ENCODE data around the gene HIVEP3.

HIVEP3 gene

DNA sequence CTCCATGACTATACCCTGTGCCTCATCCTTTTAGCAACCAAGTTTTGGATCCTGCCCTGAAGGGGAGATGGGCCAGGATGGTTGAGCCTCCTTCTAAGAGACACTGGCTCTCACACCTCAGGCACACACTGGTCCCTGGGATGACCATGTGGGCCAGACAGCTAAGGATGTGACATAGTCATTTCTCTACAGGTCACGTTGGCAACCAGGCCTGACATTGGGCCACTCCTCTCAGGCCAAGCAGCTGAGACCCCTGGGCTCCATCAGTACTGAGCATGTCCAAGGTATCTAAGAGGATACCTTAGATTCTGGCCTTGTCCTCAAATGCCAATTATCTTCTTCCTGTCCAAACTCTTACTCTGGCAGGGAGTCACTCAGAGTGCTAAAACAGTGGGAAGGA is 238.7 kb downstream of the HIVEP3 start:
- Histone ChIP-seq H3K36me3 (ENCODE audit: insufficient read depth, low read length) (no peaks in the 10 kb centered on the region), H3K4me3 (no peak overlapping the region), H3K9me3 (ENCODE audit: low read depth, low read length) (no peaks in the 10 kb centered on the region), H3K9ac (ENCODE audit: insufficient read length) (no peak overlapping the region), H3K27ac (no peak overlapping the region)
- DNase-seq (ENCODE audit: low read depth, low spot score): no peak
- no peak for TF ChIP-seq FOXP2 (optimal IDR thresholded peaks at IDR 0.05; ENCODE audit: control extremely low read depth, extremely low read length, insufficient read depth)
- no peak for TF ChIP-seq POLR2AphosphoS5 (IDR thresholded peaks at IDR 0.05; ENCODE audit: borderline replicate concordance, low read depth, low read length)
- TF ChIP-seq EZH2 (IDR thresholded peaks at IDR 0.05): no peak

DNA sequence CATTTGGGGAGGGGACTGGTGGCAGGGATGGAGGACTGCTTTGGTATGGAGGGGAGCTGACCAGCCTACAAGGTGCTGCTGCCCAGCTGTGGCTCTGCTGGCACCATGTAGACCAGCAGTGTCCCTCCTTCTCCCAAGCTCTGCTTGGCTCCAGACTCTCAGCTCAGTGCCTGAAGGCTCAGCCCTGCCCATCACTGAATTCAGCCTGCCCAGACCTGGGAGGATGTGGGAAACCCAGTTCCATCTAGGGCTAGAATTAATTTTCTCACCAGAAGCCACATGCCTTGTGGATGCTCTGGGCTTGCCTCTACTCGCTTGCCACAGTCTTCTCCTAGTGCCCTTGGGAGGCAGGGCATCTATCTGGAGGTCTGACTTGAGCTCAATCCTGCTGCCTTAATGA is 239.2 kb downstream of the HIVEP3 start:
- Histone ChIP-seq H3K36me3 (ENCODE audit: insufficient read depth, low read length) (no peaks in the 10 kb centered on the region), H3K9ac (ENCODE audit: insufficient read length) (no peak overlapping the region), H3K9me3 (ENCODE audit: low read depth, low read length) (no peaks in the 10 kb centered on the region), H3K27ac (no peak overlapping the region), H3K4me3 (no peak overlapping the region)
- TF ChIP-seq FOXP2 (optimal IDR thresholded peaks at IDR 0.05; ENCODE audit: control extremely low read depth, extremely low read length, insufficient read depth) (no peak), POLR2AphosphoS5 (IDR thresholded peaks at IDR 0.05; ENCODE audit: borderline replicate concordance, low read depth, low read length) (no peak), EZH2 (IDR thresholded peaks at IDR 0.05) (no peak)
- no peak for DNase-seq (ENCODE audit: low read depth, low spot score)

DNA sequence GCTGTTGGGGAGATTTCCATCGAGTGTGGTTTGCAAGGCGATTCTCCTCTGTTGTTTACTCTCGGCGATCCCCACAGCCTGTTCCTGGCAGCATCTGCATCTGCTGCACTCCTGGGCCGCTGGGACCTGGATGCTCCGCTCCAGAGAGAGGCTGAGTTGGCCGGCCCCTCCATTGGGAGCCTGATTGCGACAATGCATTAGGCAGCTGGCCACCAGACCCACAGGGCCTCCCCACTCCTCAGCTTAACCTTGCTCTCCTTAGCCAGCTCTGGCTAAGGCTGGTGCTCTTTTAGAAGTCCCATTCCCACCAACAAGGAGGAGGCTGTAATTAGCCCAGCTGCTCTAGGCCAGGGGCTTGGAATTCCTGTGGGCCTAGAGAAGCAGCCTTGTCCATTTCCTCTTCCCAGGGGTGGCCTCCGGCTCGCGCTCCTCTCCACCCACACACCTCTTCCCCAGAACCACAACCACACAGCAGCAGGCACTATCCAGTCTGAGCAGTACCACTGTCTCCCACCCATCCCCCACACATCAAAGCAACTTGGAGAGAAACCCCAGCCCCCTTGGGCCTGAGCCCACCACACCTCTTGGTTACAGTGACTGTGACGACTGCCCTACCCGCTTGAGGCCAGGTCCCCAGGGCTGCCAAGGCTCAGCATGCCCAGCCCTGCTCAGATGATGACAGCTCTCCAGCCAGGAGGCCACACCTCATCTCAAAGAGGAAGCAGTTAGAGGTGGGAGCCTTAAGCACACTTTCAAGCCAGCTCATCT is 240.4 kb downstream of the HIVEP3 start:
- H3K4me3 ChIP-seq: no peak overlapping the region
- H3K9me3 ChIP-seq (ENCODE audit: low read depth, low read length): no peaks in the 10 kb centered on the region
- DNase-seq (ENCODE audit: low read depth, low spot score): no peak
- TF ChIP-seq POLR2AphosphoS5 (IDR thresholded peaks at IDR 0.05; ENCODE audit: borderline replicate concordance, low read depth, low read length): no peak
- no peak for TF ChIP-seq EZH2 (IDR thresholded peaks at IDR 0.05)
- TF ChIP-seq FOXP2 (optimal IDR thresholded peaks at IDR 0.05; ENCODE audit: control extremely low read depth, extremely low read length, insufficient read depth): no peak
- no peaks in the 10 kb centered on the region for H3K36me3 ChIP-seq (ENCODE audit: insufficient read depth, low read length)
- H3K9ac ChIP-seq (ENCODE audit: insufficient read length): no peak overlapping the region
- H3K27ac ChIP-seq: no peak overlapping the region

DNA sequence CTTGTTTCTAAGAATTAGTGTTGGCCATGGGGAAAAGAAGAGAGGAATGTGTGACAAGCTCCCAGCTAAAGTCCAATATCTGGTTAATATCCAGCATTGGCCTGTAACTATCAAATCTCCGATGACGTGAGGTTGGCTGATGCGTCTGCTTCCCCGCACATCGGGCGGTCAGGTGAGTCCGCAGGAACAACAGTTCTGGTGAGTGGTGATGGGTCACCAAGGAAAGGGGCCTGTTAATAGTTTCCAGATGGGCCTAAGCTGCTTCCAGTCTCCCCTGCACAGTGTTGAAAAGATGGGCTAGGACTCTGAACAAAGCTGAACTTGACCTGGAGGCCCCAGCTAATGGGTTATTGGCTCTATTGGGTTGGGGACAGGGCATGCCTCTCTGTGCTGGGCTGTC is 241.1 kb downstream of the HIVEP3 start:
- DNase-seq (ENCODE audit: low read depth, low spot score): no peak
- TF ChIP-seq FOXP2 (optimal IDR thresholded peaks at IDR 0.05; ENCODE audit: control extremely low read depth, extremely low read length, insufficient read depth) (no peak), POLR2AphosphoS5 (IDR thresholded peaks at IDR 0.05; ENCODE audit: borderline replicate concordance, low read depth, low read length) (no peak), EZH2 (IDR thresholded peaks at IDR 0.05) (no peak)
- no peak overlapping the region for H3K27ac ChIP-seq
- H3K4me3 ChIP-seq: no peak overlapping the region
- H3K9me3 ChIP-seq (ENCODE audit: low read depth, low read length): no peaks in the 10 kb centered on the region
- H3K9ac ChIP-seq (ENCODE audit: insufficient read length): no peak overlapping the region
- no peaks in the 10 kb centered on the region for H3K36me3 ChIP-seq (ENCODE audit: insufficient read depth, low read length)

DNA sequence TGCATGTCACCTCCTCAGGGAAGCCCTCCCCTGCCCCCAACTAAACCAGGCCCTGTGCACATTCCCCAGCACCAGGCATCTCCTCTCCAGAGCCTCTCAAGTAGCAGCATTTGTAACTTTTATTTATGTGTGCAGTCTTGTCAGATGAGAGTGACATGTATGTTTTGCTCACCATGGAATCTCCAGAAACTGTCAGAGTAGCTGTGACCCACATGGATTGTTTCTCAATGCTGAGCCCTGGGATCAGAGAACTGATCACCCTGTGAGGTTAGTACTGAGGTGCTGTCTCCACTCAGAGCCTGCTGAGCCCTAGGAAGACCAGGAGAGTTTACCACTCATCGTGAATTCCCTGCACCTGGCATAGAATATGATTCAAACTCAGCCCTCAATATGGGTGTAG is 243.3 kb downstream of the HIVEP3 start:
- Histone ChIP-seq H3K27ac (no peak overlapping the region), H3K36me3 (ENCODE audit: insufficient read depth, low read length) (no peaks in the 10 kb centered on the region), H3K9me3 (ENCODE audit: low read depth, low read length) (no peaks in the 10 kb centered on the region), H3K9ac (ENCODE audit: insufficient read length) (no peak overlapping the region), H3K4me3 (no peak overlapping the region)
- TF ChIP-seq FOXP2 (optimal IDR thresholded peaks at IDR 0.05; ENCODE audit: control extremely low read depth, extremely low read length, insufficient read depth) (no peak), EZH2 (IDR thresholded peaks at IDR 0.05) (no peak), POLR2AphosphoS5 (IDR thresholded peaks at IDR 0.05; ENCODE audit: borderline replicate concordance, low read depth, low read length) (no peak)
- DNase-seq (ENCODE audit: low read depth, low spot score): no peak

DNA sequence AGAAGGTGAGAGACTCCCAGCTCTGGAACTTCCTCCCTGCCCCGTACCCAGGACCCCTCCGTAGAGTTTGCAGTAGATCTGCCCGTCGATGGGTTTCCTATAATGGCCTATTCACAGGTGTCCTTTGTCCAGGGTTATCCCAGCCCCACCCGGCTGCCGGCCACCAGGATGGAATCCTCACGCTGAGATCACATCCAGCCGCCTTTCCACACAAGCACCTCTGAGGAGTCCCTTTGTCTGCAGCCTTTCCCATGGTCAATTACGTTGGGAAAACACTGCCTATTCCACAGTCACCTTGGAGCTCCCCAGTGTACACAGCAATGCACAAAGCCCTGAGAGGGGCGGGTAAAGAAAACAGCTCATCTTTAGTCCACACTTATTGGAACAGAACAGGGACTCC is 244.2 kb downstream of the HIVEP3 start:
- Histone ChIP-seq H3K36me3 (ENCODE audit: insufficient read depth, low read length) (no peaks in the 10 kb centered on the region), H3K4me3 (no peak overlapping the region), H3K9ac (ENCODE audit: insufficient read length) (no peak overlapping the region), H3K27ac (no peak overlapping the region), H3K9me3 (ENCODE audit: low read depth, low read length) (no peaks in the 10 kb centered on the region)
- TF ChIP-seq EZH2 (IDR thresholded peaks at IDR 0.05): no peak
- TF ChIP-seq FOXP2 (optimal IDR thresholded peaks at IDR 0.05; ENCODE audit: control extremely low read depth, extremely low read length, insufficient read depth): no peak
- no peak for TF ChIP-seq POLR2AphosphoS5 (IDR thresholded peaks at IDR 0.05; ENCODE audit: borderline replicate concordance, low read depth, low read length)
- DNase-seq (ENCODE audit: low read depth, low spot score): no peak

DNA sequence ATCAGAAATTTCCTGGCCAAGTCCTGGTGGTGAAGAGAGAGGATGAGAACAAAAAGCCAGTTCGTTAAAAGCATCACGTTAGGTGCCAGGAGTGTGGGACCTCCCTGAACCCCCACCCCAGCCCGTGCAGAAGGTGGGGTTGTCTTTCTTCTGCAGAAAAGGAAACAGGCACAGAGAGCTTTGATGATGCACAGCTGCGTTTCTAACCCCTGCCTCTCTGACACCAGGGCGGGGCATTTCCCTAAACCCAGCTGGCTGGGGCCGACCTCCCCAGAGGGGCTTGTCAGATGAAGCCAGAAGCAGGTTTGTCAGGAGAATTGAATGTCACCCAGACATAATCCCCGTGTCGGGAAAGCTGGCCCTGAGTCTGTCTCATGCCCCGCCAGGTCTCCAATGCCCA is 244.9 kb downstream of the HIVEP3 start:
- no peaks in the 10 kb centered on the region for H3K36me3 ChIP-seq (ENCODE audit: insufficient read depth, low read length)
- H3K27ac ChIP-seq: no peak overlapping the region
- no peaks in the 10 kb centered on the region for H3K9me3 ChIP-seq (ENCODE audit: low read depth, low read length)
- H3K4me3 ChIP-seq: no peak overlapping the region
- TF ChIP-seq FOXP2 (optimal IDR thresholded peaks at IDR 0.05; ENCODE audit: control extremely low read depth, extremely low read length, insufficient read depth): no peak
- TF ChIP-seq POLR2AphosphoS5 (IDR thresholded peaks at IDR 0.05; ENCODE audit: borderline replicate concordance, low read depth, low read length): no peak
- TF ChIP-seq EZH2 (IDR thresholded peaks at IDR 0.05): no peak
- no peak for DNase-seq (ENCODE audit: low read depth, low spot score)
- no peak overlapping the region for H3K9ac ChIP-seq (ENCODE audit: insufficient read length)

DNA sequence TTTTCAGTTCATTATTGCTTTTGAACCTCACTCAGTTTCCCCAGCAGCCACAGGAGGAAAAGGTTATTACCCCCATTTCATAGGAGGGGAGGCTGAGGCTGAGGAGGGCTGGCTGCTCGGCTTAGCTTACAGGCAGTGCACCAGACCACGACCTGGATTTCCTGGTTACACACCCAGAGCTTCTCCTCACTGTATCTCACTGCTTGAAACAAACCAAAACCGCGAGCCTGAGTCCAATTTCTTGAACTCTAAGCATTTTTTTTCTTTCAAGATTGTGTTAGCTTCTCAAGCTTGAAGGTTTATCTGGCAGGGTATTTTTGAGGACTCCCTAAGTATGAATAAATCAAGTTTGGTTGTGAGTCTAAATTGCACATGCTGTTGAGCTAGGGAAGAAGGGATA is 245.3 kb downstream of the HIVEP3 start:
- peak overlapping the region; percentile 67; the same call in 1 of the 2 replicates for H3K27ac ChIP-seq
- no peaks in the 10 kb centered on the region for H3K36me3 ChIP-seq (ENCODE audit: insufficient read depth, low read length)
- H3K9me3 ChIP-seq (ENCODE audit: low read depth, low read length): no peaks in the 10 kb centered on the region
- no peak overlapping the region for H3K4me3 ChIP-seq
- DNase-seq (ENCODE audit: low read depth, low spot score): no peak
- peak overlapping the region; percentile 47 for H3K9ac ChIP-seq (ENCODE audit: insufficient read length)
- no peak for TF ChIP-seq EZH2 (IDR thresholded peaks at IDR 0.05)
- no peak for TF ChIP-seq POLR2AphosphoS5 (IDR thresholded peaks at IDR 0.05; ENCODE audit: borderline replicate concordance, low read depth, low read length)
- TF ChIP-seq FOXP2 (optimal IDR thresholded peaks at IDR 0.05; ENCODE audit: control extremely low read depth, extremely low read length, insufficient read depth): no peak
